GM19395 (cell line): ENCODE data around the gene ORM1.
"Not testable (repeated sequence)": the region's sequence is repeated elsewhere in the genome, so short reads cannot be mapped to it uniquely, and the experiment has no call there.

Source experiments
- ATAC-seq: cut with Tn5 transposase; IDR thresholded peaks from one replicate; pipeline ENCODE4 v1.9.1; 2021; ENCODE audit warnings: mild to moderate bottlenecking, moderate library complexity; ENCODE audit not compliant: unreplicated experiment

ORM1 gene

DNA sequence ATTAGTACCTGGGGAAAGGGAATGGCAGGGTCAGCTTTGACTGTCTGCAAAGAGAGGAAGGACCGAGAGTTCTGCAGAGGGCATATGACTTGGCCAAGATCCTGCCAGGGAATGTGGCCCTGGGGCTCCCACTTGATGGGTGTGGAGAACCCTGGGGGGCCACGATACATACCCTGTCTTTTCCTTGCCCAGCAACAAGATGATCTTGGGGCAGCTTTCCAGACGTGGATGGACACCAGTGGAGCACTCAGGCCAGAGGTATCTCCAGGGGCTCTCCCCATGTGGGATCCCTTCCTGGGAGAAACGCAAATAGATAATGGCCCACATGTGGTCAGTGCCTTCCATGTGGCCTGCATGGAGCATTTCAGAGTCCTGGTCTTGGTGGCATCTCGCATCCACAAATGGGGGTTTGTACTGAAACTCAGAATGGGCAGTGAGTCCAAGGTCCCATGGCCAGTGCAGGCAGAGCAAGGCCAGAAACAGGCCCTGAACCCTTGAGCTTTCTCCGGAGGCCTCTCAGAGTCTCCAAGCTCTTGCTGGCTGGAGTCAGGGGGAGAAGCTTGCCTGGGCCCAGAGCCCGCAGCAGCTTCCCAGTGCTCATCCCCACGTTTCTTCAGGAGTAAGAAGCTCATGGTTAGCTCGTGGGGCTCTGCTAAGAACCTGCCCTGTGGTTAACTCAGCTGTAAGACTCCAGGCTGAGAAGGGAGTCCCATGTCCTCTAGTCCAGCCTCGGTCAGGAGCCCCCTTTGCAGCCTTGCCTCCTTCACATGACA lies 18.3 kb upstream of the ORM1 start:
- no peak for ATAC-seq

DNA sequence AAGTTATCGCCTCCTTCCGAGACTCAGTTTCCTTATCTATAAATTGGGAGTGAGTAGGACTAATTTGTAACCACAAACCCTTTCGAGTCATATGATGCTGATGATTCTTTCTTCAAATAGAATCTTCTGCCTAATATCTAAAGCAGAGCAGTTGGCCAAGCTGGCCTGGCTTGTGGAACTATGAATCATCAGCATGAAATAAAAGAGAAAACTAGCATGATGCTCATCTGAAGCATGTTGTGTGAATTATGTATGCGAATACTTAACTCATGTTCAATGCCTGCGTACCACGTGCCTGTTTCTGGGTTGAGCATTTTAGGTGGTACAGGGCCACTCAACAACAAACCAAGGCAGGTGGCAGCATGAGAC lies 15.0 kb upstream of the ORM1 start:
- ATAC-seq: no peak

DNA sequence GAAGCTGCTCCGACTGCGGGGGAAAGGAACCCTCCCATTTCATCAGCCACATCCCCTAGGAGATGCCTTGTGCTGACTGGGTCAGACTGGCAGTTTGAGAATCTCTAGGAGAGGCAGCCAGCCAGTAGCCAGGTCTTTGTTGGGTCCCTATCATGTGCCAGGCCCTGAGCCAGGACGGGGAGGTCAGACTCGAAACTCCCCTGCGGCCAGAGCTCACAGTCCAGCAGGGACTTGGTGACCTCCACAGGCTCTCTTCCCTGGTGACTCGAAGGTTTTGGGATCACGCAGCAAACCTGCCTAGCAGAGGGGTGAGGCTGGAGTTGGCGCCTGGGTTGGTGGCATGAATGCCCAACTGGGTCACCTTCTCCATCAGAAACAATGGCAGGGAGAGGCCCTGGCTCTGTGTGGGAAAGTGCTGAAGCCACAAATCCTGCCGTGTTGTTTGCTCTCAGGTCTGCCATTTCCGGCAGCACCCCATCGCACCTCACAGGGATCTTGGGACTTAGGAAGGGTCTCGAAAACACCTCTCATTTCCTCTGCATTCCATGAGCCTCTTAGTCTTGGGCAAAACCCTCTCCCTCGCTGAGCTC lies 14.4 kb upstream of the ORM1 start:
- no peak for ATAC-seq

DNA sequence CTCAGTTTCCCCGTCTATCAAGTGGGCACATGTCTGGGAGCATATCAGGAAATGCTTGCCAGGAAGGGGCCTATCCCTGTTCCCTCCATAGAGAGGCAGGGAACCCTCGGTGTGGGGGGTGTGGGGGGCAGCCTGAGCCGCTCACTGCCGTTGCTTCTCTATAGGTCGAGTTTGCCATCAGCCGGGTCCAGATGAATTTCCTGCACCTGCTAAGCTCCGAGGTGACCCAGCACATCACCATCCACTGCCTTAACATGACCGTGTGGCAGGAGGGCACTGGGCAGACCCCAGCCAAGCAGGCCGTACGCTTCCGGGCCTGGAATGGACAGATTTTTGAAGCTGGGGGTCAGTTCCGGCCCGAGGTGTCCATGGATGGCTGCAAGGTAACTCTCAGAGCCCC lies 13.8 kb upstream of the ORM1 start:
- ATAC-seq: no peak

DNA sequence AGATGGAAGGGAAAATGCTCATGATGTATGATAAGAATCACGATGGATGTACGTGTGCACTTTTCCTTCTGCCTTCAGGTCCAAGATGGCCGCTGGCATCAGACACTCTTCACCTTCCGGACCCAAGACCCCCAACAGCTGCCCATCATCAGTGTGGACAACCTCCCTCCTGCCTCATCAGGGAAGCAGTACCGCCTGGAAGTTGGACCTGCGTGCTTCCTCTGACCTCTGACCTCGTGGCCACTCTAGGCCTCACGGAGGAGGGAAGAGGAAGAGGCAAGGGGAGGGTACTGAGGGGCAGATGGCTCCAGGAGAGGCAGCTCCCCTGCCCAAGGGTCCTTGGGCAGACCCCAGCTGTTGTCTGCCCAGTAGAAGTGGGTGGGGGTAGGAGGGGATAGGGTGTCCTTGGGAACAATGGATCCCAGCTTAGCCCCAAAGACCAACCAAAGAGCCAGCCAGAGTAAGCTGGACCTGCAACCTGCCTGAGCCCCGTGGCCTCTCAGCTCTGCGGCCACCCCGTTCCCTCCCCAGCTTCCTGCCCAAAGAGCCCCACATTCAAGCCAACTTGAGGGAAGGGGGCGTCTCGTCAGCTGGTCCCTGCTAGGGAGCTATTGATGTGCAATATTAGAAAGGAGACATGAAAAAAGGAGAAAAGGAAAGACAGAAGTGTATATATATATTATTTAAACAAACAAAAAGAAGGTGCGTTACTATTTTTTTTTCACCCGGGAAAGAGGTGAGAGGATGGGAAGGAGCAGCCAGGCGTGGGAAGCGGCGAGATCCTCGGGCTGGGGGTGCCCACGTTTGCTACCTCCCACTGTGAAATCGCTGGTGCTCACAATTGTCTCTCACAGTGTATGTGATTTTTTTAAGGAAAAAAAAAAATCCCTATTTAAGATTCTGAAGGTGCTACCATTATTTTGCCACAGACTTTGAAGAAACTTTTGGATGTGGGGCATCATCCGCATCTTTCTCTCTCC lies 12.1 kb upstream of the ORM1 start:
- no peak for ATAC-seq

DNA sequence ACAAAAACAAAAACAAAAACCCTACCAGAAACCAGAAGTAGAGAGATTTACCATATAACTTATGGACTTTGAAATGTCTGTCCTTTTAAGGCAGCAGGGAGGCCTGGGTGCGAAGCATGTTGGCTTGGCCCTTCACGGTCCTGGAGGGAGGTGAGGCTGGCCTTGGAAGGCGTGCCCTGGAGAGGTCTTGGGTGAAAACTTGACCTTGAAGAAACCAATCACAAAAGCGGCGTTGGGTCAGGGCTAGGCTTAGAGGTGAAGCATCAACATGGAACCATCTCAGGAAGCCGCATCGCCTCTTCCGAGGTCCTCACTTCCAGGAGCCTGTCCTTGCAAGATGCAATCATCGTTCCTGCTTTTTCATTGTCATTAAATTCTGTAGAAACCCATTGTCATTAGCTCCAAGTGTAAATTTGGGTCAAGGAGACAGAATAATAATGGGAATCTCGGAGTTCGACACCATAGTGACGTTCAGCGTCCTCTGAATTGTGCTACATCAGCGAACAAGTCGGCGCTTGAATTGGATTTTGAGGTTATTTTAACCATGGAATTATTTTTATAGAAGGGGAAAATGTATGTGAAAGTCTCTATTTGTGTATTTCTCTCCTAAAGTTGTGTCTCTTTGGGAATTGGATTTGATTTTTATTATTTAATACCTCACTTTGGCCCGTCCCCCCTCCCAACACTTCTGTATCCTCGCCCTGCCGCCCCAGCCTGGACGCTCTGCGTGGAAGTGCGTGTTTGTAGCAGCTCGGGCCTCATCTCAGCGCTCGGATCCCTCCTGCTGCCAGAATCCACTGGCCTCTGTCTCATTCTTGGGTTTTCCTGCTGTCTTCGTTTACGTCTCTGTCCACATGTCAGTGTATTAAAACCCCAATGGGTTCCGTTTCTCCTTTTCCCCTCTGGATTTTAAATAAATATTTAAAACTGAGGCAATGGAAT lies 11.1 kb upstream of the ORM1 start:
- ATAC-seq: no peak

DNA sequence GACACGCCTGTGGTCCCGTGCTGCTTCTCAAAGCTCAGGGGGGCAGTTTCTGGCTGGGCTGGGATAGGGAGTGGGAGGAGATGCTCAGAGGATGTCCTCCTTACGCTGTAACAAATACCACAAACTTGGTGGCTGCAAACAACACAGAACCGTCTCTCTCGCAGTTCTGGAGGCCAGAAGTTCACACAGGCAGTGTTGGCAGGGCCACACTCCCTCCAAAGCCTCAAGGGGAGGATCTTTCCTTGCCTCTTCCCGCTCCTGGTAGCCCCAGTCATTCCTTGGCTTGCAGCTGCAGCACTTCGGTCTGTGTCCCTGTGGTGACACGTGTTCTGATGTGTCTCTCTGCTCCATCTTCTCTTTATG lies 10.4 kb upstream of the ORM1 start:
- ATAC-seq: no peak

DNA sequence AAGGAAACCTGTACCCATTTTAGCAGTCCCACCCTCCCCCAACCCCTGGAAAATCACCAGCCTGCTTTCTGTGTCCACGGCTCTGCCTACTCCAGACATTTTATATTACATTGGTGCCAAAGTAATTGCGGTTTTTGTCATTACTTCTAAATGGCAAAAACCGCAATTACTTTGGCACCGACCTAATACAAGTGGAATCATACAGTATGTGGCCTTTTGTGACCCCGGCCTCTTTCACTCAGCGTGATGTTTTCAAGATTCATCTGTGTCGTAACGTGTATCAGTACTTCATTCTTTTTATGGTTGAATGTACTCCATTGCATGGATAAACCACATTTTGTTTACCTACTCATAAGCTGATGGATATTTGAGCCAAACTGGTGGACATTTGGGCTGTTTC lies 9.7 kb upstream of the ORM1 start:
- ATAC-seq: no peak

DNA sequence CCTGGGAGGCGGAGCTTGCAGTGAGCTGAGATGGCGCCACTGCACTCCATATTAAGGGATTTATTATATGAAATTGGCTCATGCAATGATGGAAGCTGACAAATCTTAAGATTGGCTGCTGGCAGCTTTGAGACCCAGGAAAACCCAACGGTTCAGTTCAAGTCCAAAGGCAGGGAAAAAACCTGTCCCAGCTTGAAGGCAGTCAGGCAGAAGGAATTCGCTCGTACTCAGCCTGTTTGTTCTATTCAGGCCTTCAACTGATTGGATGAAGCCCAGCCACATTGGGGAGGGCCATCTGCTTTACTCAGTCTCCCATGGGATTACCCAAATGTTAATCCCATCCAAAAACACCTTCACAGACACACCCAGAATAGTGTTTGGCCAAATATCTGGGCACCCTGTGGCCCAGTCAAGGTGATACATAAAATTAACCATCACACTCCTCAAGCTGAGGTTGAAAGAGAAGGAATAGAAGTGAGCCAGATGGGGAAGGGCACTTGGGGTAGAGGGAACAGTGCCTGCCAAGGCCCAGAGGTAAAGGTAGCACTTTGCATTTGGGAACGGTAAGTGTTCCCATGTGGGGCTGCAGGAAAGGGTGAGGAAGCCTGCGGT lies 8.5 kb upstream of the ORM1 start:
- no peak for ATAC-seq

DNA sequence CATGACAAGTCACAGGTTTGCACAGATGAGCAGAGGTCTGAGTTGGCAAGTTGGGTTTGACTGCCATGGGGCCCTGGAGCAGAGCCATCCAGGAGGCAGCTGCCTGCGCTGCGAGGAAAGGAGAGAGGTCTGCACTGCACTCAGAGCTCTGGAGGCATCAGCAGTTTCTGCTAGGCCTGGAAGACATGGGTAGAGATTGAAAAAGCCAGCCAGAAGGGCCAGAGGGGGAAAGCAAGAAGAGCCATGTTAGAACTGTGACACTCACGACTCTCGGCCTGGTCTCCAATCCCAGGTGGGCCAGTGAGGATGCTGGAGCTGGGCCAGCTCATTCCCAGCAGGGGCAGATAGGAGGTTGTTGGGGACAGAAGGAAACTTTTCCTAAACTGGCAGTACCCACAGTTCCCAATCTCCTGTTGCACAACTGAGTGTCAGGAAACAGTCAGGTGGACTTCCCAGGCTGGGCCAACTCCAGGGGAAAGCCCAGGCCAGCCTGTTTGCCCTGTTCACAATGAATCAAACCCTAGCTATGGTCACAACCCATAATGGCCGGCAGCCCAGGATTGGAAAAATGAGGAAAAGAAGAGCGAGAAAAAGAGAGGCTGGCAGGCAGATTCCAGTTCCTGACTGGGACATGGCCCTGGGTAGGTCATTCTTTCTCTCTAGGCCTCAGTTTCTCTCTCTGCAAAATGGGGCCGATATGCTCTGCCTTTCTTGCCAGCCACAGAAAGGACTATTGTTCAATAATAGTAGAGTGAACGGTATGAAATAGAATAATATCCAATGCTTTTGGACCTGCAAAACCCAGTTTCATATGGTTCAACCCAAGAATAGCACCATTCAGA lies 7.8 kb upstream of the ORM1 start:
- no peak for ATAC-seq

DNA sequence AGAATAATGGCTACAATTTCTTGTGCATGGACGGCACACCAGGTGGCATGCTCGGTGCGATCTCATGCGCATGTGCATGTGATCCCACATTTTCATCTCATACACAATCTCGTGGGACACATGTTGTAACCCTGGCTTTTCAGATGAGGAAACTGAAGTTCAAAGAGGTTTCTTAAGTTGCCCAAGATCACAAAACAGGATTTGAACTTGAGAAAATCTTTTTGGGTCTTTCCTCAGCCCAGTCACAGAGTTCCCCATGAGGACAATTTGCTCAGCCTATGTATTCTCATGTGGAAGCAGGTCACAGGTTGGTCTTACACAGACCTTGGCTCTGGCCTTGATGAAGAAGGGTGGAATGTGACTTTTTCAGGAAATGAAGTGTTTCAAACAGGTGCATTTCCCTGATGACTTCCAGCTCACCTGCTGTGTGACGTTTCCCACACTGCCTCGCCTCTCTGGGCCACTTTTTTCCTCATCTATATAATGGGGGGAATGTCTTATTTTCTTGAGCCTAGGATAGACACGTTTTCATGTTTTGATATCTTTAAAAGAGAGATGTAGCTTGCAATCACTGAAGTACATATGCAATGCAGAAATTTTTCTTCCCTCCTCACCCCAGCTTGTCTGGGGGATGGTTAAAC lies 7.1 kb upstream of the ORM1 start:
- ATAC-seq: no peak

DNA sequence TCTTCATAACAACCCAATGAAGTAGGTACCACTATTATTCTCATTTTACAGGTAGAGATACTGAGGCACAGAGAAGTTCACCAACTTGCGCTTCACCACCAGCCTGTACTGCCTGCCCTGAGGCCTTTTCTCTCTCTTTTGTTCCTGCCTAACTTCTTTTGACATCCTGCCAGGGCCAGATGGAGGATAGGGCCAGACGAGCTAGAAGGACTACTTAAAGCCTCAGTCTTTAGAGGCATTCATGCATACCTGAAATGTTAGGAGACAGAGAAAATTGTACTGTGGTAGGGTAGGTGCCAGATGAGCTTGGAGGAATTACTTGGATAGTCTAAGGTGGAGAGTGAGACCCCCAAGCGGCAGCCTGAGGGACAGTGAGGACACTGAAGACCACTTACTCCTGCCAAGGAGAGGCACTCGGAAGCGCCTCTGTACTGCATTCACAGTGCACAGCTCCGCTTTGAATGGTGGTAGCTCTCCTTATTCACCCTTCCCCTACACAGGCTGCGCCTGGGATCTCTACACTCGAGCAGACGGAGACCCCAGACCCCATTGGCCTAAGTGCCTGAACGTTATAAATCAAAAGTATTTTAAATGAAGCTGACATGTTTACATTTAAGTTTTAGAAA lies 6.2 kb upstream of the ORM1 start:
- no peak for ATAC-seq

DNA sequence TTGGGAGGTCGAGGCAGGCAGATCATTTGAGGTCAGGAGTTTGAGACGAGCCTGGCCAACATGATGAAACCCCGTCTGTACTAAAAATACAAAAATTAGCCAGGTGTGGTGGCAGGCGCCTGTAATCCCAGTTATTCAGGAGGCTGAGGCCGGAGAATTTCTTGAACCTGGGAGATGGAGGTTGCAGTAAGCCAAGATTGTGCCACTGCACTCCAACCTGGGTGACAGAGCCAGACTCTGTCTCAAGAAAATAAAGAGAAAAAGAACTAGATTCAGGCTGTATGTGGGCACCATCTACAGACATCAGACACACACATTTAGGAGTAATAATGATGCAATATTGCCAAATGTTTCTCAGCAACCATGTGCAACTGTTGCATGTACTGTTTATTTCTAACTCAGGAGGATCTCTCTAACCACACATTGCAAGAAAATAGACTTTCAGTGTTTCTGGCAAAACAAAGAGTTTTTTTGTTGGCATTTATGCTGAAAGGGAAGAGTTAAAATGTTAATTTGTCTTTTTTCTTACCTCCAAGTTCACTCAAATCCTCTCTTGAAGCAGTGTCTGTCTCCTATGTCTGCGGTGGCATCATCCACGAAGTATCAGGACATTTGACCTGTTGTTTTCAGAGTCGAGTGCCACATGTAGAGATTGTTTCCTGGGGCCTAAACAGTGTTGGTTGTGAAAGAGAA lies 5.1 kb upstream of the ORM1 start:
- no peak for ATAC-seq

DNA sequence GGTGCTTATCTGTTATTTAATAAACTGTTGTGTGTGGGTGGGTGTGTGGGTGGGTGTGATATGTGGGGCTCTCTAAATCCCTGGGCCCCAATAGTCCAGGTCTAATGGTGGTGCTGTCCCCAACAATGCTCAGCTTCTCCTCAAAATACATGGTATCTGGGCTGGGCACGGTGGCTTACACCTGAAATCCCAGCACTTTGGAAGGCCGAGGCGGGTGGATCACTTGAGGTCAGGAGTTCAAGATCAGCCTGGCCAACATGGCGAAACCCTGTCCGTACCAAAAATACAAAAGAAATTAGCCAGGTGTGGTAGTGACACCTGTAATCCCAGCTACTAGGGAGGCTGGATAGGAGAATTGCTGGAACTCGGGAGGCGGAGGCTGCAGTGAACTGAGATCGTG lies 4.5 kb upstream of the ORM1 start:
- ATAC-seq: no peak

DNA sequence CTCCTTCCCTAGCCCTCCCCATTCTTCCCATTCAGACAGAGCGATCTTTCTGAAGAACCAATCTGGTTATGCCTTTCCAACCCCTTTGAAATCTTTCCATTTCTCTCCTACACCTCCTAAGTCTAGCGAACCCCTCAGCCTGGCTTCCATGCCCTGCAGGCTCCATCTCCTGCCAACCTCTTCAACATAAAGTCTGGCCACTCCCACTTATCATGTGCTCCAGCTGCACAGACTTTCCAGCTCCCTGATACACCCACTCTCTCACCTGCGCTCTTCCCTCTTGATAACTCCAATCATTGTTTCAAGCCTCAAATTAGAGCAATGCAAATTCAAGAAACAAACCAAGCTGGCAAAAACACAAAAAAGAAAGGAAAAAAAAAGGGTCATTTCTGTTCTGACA lies 3.8 kb upstream of the ORM1 start:
- ATAC-seq: no peak

DNA sequence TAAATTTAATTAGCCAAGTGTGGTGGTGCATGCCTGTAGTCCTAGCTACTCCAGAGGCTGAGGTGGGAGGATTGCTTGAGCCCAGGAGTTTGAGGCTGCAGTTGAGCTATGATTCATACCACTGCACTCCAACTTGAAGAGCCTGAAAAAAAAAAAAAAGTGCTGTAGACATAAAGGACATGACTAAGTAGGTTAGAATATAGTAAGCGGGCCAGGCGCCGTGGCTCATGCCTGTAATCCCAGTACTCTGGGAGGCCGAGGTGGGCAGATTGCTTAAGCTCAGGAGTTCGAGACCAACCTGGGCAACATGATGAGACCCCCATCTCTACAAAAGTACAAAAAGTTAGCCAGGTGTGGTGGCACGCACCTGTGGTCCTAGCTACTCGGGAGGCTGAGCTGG lies 2.2 kb upstream of the ORM1 start:
- not testable (repeated sequence) for ATAC-seq

DNA sequence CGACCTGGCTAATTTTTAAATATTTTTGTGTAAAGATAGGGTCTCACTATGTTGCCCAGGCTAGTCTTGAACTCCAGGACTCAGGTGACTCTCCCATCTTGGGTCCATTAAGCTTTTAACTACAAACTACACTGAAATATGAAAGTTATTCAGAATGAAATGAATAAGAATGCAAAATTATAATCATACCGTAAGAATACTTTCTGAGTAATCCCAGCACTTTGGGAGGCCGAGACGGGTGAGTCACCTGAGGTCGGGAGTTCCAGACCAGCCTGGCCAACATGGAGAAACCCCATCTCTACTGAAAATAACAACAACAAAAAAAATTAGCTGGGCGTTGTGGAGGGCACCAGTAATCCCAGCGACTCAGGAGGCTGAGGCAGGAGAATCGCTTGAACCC lies 1.1 kb upstream of the ORM1 start:
- ATAC-seq: no peak
